ENCODE measurements around the gene ETV3. TPM values are rescaled to one million over a fixed set of nuclear protein-coding genes. Genes with fewer than 3 reads are reported as not detected.
A peak's percentile ranks its signal among the peaks of the same experiment; 100 is the strongest.

Gene ETV3
- total and polyA plus RNA-seq, 2 of the 8 experiments (the other 6 are each of a cell fraction or from before 2014, with no cell fraction given) = 6.0 to 23.8 TPM

GRCh38 chr1:157110003-157110402 lies 28.2 kb downstream of the ETV3 start:
- Histone ChIP-seq H2BK20ac (ENCODE audit: low read length) (no peak overlapping the region), H4K8ac (ENCODE audit: extremely low read depth, insufficient read depth, low read length) (no peak overlapping the region), H2BK12ac (ENCODE audit: low read depth, low read length) (no peak overlapping the region; the same call in 1 of the 2 replicates), H2BK120ac (replicated peaks; ENCODE audit: low read depth, low read length) (no peak overlapping the region), H4K20me1 (replicated peaks in 1 of 2; ENCODE audit: control insufficient read depth in 1 of 2, insufficient read depth in 2 of 2, low read length in 2 of 2) (no peaks in the 10 kb centered on the region), H3K14ac (ENCODE audit: insufficient read length) (no peak overlapping the region), H2AK5ac (ENCODE audit: low read depth, low read length) (peak overlapping the region; percentile 75; the same call in 1 of the 2 replicates), H2BK15ac (ENCODE audit: low read length) (no peak overlapping the region), H4K91ac (replicated peaks; ENCODE audit: insufficient read length, low read length) (no peak overlapping the region), H3K36me3 (ENCODE audit: control insufficient read depth in 2 of 4, insufficient read depth in 4 of 4, low read length in 3 of 4) (no peaks in the 10 kb centered on the region), H2BK5ac (ENCODE audit: low read depth, low read length) (no peak overlapping the region), H3K23me2 (ENCODE audit: low read depth, low read length) (peaks cover 2% of the 10 kb centered on the region; the same call in 1 of the 2 replicates), H3K23ac (ENCODE audit: insufficient read length) (no peak overlapping the region), H3K4me2 (ENCODE audit: insufficient read depth in 1 of 2, low read depth in 2 of 2, low read length in 2 of 2) (no peak overlapping the region), H4K5ac (ENCODE audit: insufficient read length, low read depth, low read length) (no peak overlapping the region), H3K27me3 (replicated peaks in 1 of 4; ENCODE audit: control insufficient read depth in 3 of 4, extremely low read depth in 1 of 4, insufficient read depth in 3 of 4, low read length in 3 of 4) (peaks cover 0 to 11% (median 3%) of the 10 kb centered on the region in 4 experiments; a peak in 4 of 7 replicates), H3K56ac (replicated peaks; ENCODE audit: insufficient read length, low read depth, low read length) (no peak overlapping the region), H3K18ac (ENCODE audit: extremely low read depth, low read length) (no peak overlapping the region), H3K4me1 (replicated peaks in 1 of 4; ENCODE audit: control insufficient read depth in 3 of 4, insufficient read depth in 4 of 4, low read length in 3 of 4) (peaks cover 11 to 35% (median 30%) of the 10 kb centered on the region in 4 experiments), H3K4ac (replicated peaks; ENCODE audit: insufficient read length, low read depth, low read length) (no peak overlapping the region), H3K27ac (ENCODE audit: low read depth, low read length) (no peak overlapping the region), H3K9ac (replicated peaks in 1 of 4; ENCODE audit: extremely low read depth in 1 of 4, low read depth in 3 of 4, low read length in 3 of 4) (no peak overlapping the region), H2AFZ (ENCODE audit: low read length) (no peak overlapping the region), H3K4me3 (ENCODE audit: extremely low read depth in 1 of 4, insufficient read depth in 2 of 4, low read depth in 3 of 4, low read length in 4 of 4) (no peak overlapping the region), H3K9me3 (ENCODE audit: insufficient read depth in 2 of 2, low read depth in 1 of 2, low read length in 1 of 2) (no peaks in the 10 kb centered on the region), H3K79me2 (ENCODE audit: control insufficient read depth in 1 of 2, insufficient read depth in 2 of 2, low read length in 2 of 2) (no peaks in the 10 kb centered on the region), H3K79me1 (ENCODE audit: low read depth, low read length) (no peaks in the 10 kb centered on the region)
- ChIA-PET CTCF (ENCODE audit: partially characterized antibody) (interaction anchor here (0.5 to 9.2 kb wide), 11 partner anchors 13 to 201 kb away, joined by 3 to 67 read pairs (median 3); no protein-coding TSS in a partner anchor), POLR2A (ENCODE audit: partially characterized antibody) (interaction anchor here (1.2 to 2.1 kb wide), 4 partner anchors 11 to 52 kb away, joined by 3 to 5 read pairs (median 3); no protein-coding TSS in a partner anchor)
- TF ChIP-seq CEBPB (IDR thresholded peaks at IDR 0.05; ENCODE audit: low read depth, low read length) (no peak), SUZ12 (IDR thresholded peaks at IDR 0.05; ENCODE audit: low read length) (no peak), CHD1 (IDR thresholded peaks at IDR 0.05; ENCODE audit: low read depth, low read length) (no peak), SIX5 (IDR thresholded peaks at IDR 0.05; ENCODE audit: low read depth, low read length) (no peak)
- FAIRE-seq (no peak), DNase-seq (ENCODE audit: low read depth in 1 of 2, low spot score in 2 of 2) (no peak)
- 95% methylated on average over 6 of the region's 6 CpGs; no CpG with 5 or more reads in 1 of the 2 experiments for WGBS, 2 experiments (ENCODE audit: extremely low coverage in 1 of 2, insufficient coverage in 1 of 2, insufficient read length in 1 of 2, insufficient replicate concordance in 2 of 2, low coverage in 1 of 2, low lambda C conversion rate in 2 of 2, missing lambda C conversion rate in 1 of 2)

All from H1 (cell line).